Type B pancreatic cell (in vitro differentiated cells): ENCODE data around the gene TTC23. TPM values are rescaled to one million over a fixed set of nuclear protein-coding genes. Genes with fewer than 3 reads are reported as not detected.

Source experiments
- DNase-seq: peaks from one replicate; pipeline ENCODE4 v3.0.0; 2021; ENCODE audit warnings: mixed read lengths; ENCODE audit not compliant: unreplicated experiment; ENCODE audit errors: extremely low spot score
- H3K27ac Mint-ChIP-seq: 2 replicates; pipeline ENCODE4 v1.8.0; 2021; ENCODE audit warnings: mild to moderate bottlenecking, mixed read lengths
- H3K27me3 Mint-ChIP-seq: 2 replicates; pipeline ENCODE4 v1.8.0; 2021; ENCODE audit warnings: mixed read lengths
- H3K36me3 Mint-ChIP-seq: 2 replicates; pipeline ENCODE4 v1.8.0; 2021; ENCODE audit warnings: mixed read lengths
- H3K4me1 Mint-ChIP-seq: one replicate; pipeline ENCODE4 v1.8.0; 2021; ENCODE audit warnings: mixed read lengths; ENCODE audit not compliant: unreplicated experiment
- H3K4me3 Mint-ChIP-seq: 2 replicates; pipeline ENCODE4 v1.8.0; 2021; ENCODE audit warnings: mild to moderate bottlenecking, mixed read lengths
- H3K9me3 Mint-ChIP-seq: 2 replicates; pipeline ENCODE4 v1.8.0; 2021; ENCODE audit warnings: mixed read lengths
- total RNA-seq: library from RNA; stranded (reverse); gene quantifications from 2 replicates; pipeline ENCODE4 v1.2.1, GENCODE V29; 2021; ENCODE audit warnings: low replicate concordance
- TF ChIP-seq, protein P1 (sequence below): fragments of 200-600 bp; sonication (generic); conservative IDR thresholded peaks from 2 replicates; pipeline ENCODE4 v1.5.0; 2021; ENCODE audit warnings: antibody characterized with exemption, mild to moderate bottlenecking

TTC23 gene
- total RNA-seq, 1 donor from 2014 or later: 26.4 TPM

DNA sequence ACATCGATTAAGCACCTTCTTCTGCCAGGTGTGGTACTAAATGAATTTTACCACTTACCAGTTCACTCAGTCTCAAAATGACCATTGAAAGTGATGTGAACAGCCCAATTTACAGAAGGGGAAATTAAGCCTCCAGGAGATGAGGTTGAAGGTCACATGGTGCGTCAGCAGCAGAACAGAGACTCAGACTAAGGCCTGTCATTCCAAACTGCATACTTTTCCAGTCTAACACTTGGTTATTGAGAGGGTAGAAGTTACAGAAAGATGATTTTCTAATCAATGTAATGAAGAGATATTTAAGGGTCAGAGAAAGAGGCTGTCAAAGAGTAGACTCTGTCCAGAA is 68.4 kb downstream of the TTC23 start:
- DNase-seq: no peak
- H3K9me3 Mint-ChIP-seq: no peaks in the 10 kb centered on the region
- TF ChIP-seq, protein P1, sequence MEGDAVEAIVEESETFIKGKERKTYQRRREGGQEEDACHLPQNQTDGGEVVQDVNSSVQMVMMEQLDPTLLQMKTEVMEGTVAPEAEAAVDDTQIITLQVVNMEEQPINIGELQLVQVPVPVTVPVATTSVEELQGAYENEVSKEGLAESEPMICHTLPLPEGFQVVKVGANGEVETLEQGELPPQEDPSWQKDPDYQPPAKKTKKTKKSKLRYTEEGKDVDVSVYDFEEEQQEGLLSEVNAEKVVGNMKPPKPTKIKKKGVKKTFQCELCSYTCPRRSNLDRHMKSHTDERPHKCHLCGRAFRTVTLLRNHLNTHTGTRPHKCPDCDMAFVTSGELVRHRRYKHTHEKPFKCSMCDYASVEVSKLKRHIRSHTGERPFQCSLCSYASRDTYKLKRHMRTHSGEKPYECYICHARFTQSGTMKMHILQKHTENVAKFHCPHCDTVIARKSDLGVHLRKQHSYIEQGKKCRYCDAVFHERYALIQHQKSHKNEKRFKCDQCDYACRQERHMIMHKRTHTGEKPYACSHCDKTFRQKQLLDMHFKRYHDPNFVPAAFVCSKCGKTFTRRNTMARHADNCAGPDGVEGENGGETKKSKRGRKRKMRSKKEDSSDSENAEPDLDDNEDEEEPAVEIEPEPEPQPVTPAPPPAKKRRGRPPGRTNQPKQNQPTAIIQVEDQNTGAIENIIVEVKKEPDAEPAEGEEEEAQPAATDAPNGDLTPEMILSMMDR: no peak
- no peak overlapping the region for H3K4me3 Mint-ChIP-seq
- H3K36me3 Mint-ChIP-seq: peaks cover 13% of the 10 kb centered on the region
- H3K4me1 Mint-ChIP-seq: peaks cover 33% of the 10 kb centered on the region
- H3K27ac Mint-ChIP-seq: no peak overlapping the region
- no peaks in the 10 kb centered on the region for H3K27me3 Mint-ChIP-seq

DNA sequence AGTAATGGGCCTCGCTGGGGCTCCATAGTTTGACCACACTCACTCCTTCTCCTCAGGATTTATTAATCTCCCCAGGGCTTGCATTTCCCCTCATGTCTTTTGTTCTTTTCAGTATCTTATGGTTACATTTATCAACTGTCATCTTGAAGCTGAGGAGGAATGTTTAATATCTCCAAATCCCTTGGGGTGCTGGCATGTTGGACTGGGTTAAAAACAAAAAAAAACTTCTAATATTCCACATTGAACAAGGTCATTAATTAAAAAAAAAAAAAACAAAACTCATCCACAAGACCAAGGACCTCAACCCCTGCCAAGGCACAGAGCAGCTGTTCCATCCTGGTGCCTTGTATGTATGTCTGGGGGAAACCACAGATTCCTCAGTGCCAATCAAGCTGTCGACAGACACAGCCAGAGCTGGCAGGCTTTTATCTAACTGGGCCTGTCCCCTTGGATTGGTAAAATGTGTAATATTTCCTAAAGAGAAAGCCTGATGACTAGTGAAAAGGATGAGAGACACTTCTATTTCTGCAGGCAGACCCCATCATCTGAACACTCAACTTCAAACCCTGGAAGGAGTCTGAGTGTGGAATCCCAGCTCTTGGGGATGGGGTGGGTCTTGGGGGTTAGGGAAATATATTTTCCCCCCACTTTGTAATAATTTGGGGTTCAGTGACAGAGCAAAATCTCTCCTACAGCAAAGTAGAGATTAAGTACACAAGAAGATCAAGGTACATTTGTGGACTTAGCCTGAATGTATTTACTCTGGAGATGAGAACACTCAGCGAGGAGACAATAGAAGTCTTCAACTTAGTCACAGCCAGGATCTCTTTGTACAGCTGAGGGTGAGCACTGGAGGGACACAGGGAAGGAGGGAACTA is 69.1 kb downstream of the TTC23 start:
- no peak overlapping the region for H3K4me3 Mint-ChIP-seq
- H3K27me3 Mint-ChIP-seq: no peaks in the 10 kb centered on the region
- DNase-seq: no peak
- TF ChIP-seq, protein P1: no peak
- no peak overlapping the region for H3K27ac Mint-ChIP-seq
- no peaks in the 10 kb centered on the region for H3K9me3 Mint-ChIP-seq
- H3K36me3 Mint-ChIP-seq: peaks cover 9% of the 10 kb centered on the region
- peaks cover 33% of the 10 kb centered on the region for H3K4me1 Mint-ChIP-seq

DNA sequence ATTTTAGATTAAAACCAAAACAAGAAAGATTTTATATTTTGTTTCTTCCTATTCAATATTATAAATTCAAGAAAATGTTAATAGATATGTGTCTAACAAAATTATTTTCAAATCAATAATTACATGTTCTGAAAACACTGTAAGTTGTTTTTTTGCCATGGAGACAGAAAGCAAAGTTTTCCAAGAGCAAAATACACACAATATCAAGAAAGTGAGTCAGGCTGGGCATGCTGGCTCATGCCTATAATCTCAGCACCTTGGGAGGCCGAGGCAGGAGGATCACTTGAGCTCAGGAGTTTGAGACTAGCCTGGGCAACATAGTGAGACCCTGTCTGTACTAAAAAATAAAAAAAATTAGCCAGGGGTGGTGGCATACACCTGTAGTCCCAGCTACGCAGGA is 71.7 kb downstream of the TTC23 start:
- H3K9me3 Mint-ChIP-seq: no peaks in the 10 kb centered on the region
- H3K27ac Mint-ChIP-seq: no peak overlapping the region
- no peak for DNase-seq
- H3K4me3 Mint-ChIP-seq: no peak overlapping the region
- TF ChIP-seq, protein P1: no peak
- H3K36me3 Mint-ChIP-seq: peaks cover 12% of the 10 kb centered on the region
- H3K27me3 Mint-ChIP-seq: no peaks in the 10 kb centered on the region
- peaks cover 34% of the 10 kb centered on the region for H3K4me1 Mint-ChIP-seq

- H3K36me3 Mint-ChIP-seq: peaks cover 11% of the 10 kb centered on the region
- no peaks in the 10 kb centered on the region for H3K27me3 Mint-ChIP-seq
- no peak overlapping the region for H3K4me3 Mint-ChIP-seq
- no peak overlapping the region for H3K27ac Mint-ChIP-seq
- DNase-seq: no peak
- TF ChIP-seq, protein P1: no peak
- no peaks in the 10 kb centered on the region for H3K9me3 Mint-ChIP-seq
- peaks cover 30% of the 10 kb centered on the region for H3K4me1 Mint-ChIP-seq
Measured at GRCh38 chr15:99176757-99177156, 72.6 kb downstream of the TTC23 start.

DNA sequence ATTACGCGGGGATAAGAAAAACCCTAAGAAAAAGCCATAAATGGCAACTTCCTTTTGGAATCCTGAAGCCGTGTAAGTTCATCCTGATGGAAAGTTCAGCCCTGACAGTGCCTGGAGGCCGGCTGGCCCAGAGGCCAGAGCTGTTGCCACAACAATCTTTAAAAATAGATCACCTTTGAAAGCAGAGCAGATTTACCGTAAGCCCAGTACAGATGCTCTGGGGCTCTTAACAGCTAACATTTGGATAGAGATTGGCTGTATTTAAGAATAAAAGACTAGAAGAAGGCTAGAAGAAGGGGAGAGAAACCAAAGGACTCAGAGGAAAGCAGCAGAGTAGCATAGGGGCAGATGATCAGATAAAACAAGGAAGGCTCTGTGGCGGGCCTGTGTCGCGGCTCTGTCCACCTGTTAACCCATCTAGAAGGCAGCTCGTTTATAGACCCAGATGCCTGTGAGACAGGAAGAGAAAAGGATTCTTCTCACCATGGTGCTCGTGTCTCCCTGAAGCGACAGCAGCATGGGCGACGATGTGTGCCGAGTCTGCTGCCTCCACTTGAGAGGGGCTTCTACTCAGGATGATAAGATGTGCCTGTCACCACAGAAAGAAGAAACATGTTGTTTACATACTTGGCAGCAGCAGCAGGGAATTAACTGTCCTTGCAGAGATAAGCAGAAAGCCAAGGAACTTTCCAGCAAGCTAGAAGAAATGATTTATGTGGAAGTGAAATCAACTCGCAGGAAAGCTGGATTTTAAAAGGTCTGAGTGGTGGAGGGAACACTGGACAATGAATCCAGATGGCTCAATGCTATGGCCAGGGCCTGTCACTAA is 74.6 kb downstream of the TTC23 start:
- Mint-ChIP-seq H3K9me3 (no peaks in the 10 kb centered on the region), H3K27me3 (no peaks in the 10 kb centered on the region), H3K4me1 (peaks cover 10% of the 10 kb centered on the region), H3K36me3 (peaks cover 11% of the 10 kb centered on the region), H3K4me3 (no peak overlapping the region), H3K27ac (no peak overlapping the region)
- no peak for DNase-seq
- TF ChIP-seq, protein P1: no peak
